ENCODE data around the gene S100A10.

The S100A10 gene

GRCh38 chr1:152026895-152027294 lies 33.2 kb upstream of the S100A10 start:
- no peak for TF ChIP-seq JUND (IDR thresholded peaks at IDR 0.05; ENCODE audit: low read depth)
- DNase-seq (ENCODE audit: low read depth in 1 of 2, low spot score in 1 of 2), result no peak
- in situ Hi-C loops (cut with HindIII; ENCODE audit: low pct_unique_long_range_greater_than_20kb, low sequenced_read_pairs), result no loop called here

- in situ Hi-C loops (cut with HindIII; ENCODE audit: low pct_unique_long_range_greater_than_20kb, low sequenced_read_pairs), result no loop called here
- DNase-seq (ENCODE audit: low read depth in 1 of 2, low spot score in 1 of 2), result no peak
- TF ChIP-seq JUND (IDR thresholded peaks at IDR 0.05; ENCODE audit: low read depth), result no peak
Observed at GRCh38 chr1:152024223-152024622, 30.6 kb upstream of the S100A10 start.

GRCh38 chr1:152023221-152023620 lies 29.6 kb upstream of the S100A10 start:
- TF ChIP-seq JUND (IDR thresholded peaks at IDR 0.05; ENCODE audit: low read depth), result no peak
- in situ Hi-C loops (cut with HindIII; ENCODE audit: low pct_unique_long_range_greater_than_20kb, low sequenced_read_pairs), result no loop called here
- no peak for DNase-seq (ENCODE audit: low read depth in 1 of 2, low spot score in 1 of 2)

- in situ Hi-C loops (cut with HindIII; ENCODE audit: low pct_unique_long_range_greater_than_20kb, low sequenced_read_pairs), result no loop called here
- TF ChIP-seq JUND (IDR thresholded peaks at IDR 0.05; ENCODE audit: low read depth), result no peak
Observed at GRCh38 chr1:152022474-152022873, 28.8 kb upstream of the S100A10 start.

GRCh38 chr1:152021569-152021968 lies 27.9 kb upstream of the S100A10 start:
- in situ Hi-C loops (cut with HindIII; ENCODE audit: low pct_unique_long_range_greater_than_20kb, low sequenced_read_pairs), result no loop called here
- TF ChIP-seq JUND (IDR thresholded peaks at IDR 0.05; ENCODE audit: low read depth), result no peak
- DNase-seq (ENCODE audit: low read depth in 1 of 2, low spot score in 1 of 2), result no peak

More at GRCh38 chr1:152022474-152022873, 28.8 kb upstream of the S100A10 start:
- DNase-seq (ENCODE audit: low read depth in 1 of 2, low spot score in 1 of 2), result no peak

GRCh38 chr1:152020849-152021248 lies 27.2 kb upstream of the S100A10 start:
- in situ Hi-C loops (cut with HindIII; ENCODE audit: low pct_unique_long_range_greater_than_20kb, low sequenced_read_pairs), result no loop called here
- no peak for TF ChIP-seq JUND (IDR thresholded peaks at IDR 0.05; ENCODE audit: low read depth)

GRCh38 chr1:152018537-152018936 lies 24.9 kb upstream of the S100A10 start:
- DNase-seq (ENCODE audit: low read depth in 1 of 2, low spot score in 1 of 2), result no peak
- in situ Hi-C loops (cut with HindIII; ENCODE audit: low pct_unique_long_range_greater_than_20kb, low sequenced_read_pairs), result no loop called here
- TF ChIP-seq JUND (IDR thresholded peaks at IDR 0.05; ENCODE audit: low read depth), result no peak

More at GRCh38 chr1:152020849-152021248, 27.2 kb upstream of the S100A10 start:
- DNase-seq (ENCODE audit: low read depth in 1 of 2, low spot score in 1 of 2), result no peak

GRCh38 chr1:152015766-152016165 lies 22.1 kb upstream of the S100A10 start:
- no peak for TF ChIP-seq JUND (IDR thresholded peaks at IDR 0.05; ENCODE audit: low read depth)
- in situ Hi-C loops (cut with HindIII; ENCODE audit: low pct_unique_long_range_greater_than_20kb, low sequenced_read_pairs), result no loop called here
- DNase-seq (ENCODE audit: low read depth in 1 of 2, low spot score in 1 of 2), result no peak

- TF ChIP-seq JUND (IDR thresholded peaks at IDR 0.05; ENCODE audit: low read depth), result no peak
Observed at GRCh38 chr1:152014943-152015342, 21.3 kb upstream of the S100A10 start.

GRCh38 chr1:152013664-152014237 lies 20.1 kb upstream of the S100A10 start:
- in situ Hi-C loops (cut with HindIII; ENCODE audit: low pct_unique_long_range_greater_than_20kb, low sequenced_read_pairs), result no loop called here

More at GRCh38 chr1:152014943-152015342, 21.3 kb upstream of the S100A10 start:
- no peak for DNase-seq (ENCODE audit: low read depth in 1 of 2, low spot score in 1 of 2)
- in situ Hi-C loops (cut with HindIII; ENCODE audit: low pct_unique_long_range_greater_than_20kb, low sequenced_read_pairs), result no loop called here

GRCh38 chr1:152009691-152010090 lies 16.0 kb upstream of the S100A10 start:
- no peak for DNase-seq (ENCODE audit: low read depth in 1 of 2, low spot score in 1 of 2)
- TF ChIP-seq JUND (IDR thresholded peaks at IDR 0.05; ENCODE audit: low read depth), result no peak
- in situ Hi-C loops (cut with HindIII; ENCODE audit: low pct_unique_long_range_greater_than_20kb, low sequenced_read_pairs), result no loop called here

More at GRCh38 chr1:152013664-152014237, 20.1 kb upstream of the S100A10 start:
- DNase-seq (ENCODE audit: low read depth in 1 of 2, low spot score in 1 of 2), result peak in 1 of 2 experiments; percentile 81
- TF ChIP-seq JUND (IDR thresholded peaks at IDR 0.05; ENCODE audit: low read depth), result no peak

- in situ Hi-C loops (cut with HindIII; ENCODE audit: low pct_unique_long_range_greater_than_20kb, low sequenced_read_pairs), result no loop called here
- no peak for DNase-seq (ENCODE audit: low read depth in 1 of 2, low spot score in 1 of 2)
- no peak for TF ChIP-seq JUND (IDR thresholded peaks at IDR 0.05; ENCODE audit: low read depth)
Observed at GRCh38 chr1:152007047-152007446, 13.4 kb upstream of the S100A10 start.

GRCh38 chr1:152005360-152005912 lies 11.8 kb upstream of the S100A10 start:
- TF ChIP-seq JUND (IDR thresholded peaks at IDR 0.05; ENCODE audit: low read depth), result no peak
- in situ Hi-C loops (cut with HindIII; ENCODE audit: low pct_unique_long_range_greater_than_20kb, low sequenced_read_pairs), result no loop called here

More at GRCh38 chr1:152005360-152005912, 11.8 kb upstream of the S100A10 start:
- DNase-seq (ENCODE audit: low read depth in 1 of 2, low spot score in 1 of 2), result no peak
